Endothelial cell of umbilical vein (primary cell): ENCODE data around the gene RRAGB. TPM values are rescaled to one million over a fixed set of nuclear protein-coding genes. Genes with fewer than 3 reads are reported as not detected.

Source experiments
- BruUV-seq: library from RNA; stranded (reverse); fragments of 400-500 nt; replicated peaks from 2 replicates; lab custom pipeline; 2021; lab: Mats Ljungman, UMichigan
- CTCF ChIA-PET: fragments of 300-600, 350-600 bp; sonication (Branson Sonifier 250); formaldehyde crosslinking; loops from one replicate; lab custom pipeline; 2021; ENCODE audit warnings: antibody characterized with exemption, inconsistent platforms; lab: Charles Lee
- POLR2A ChIA-PET: fragments of 300-600, 350-600 bp; sonication (Branson Sonifier 250); formaldehyde crosslinking; loops from one replicate; lab custom pipeline; 2021; ENCODE audit warnings: antibody characterized with exemption, inconsistent platforms; lab: Charles Lee
- DNase-seq: peaks from one replicate; pipeline ENCODE4 v3.0.0-alpha.2; 2011; ENCODE audit warnings: low read depth, low spot score
- FAIRE-seq: peaks from 2 replicates; lab custom pipeline; 2011; peaks lifted over from hg19 to GRCh38; lab: Jason Lieb, UNC
- H2AFZ ChIP-seq: 2 replicates; pipeline ENCODE4 v1.6.0; 2012; ENCODE audit warnings: low read depth, low read length, control low read depth, inconsistent platforms
- H3K27ac ChIP-seq: 2 replicates; pipeline ENCODE4 v1.5.1; 2011; ENCODE audit warnings: low read depth, mild to moderate bottlenecking, control low read depth, low read length, moderate library complexity; ENCODE audit not compliant: insufficient read depth
- H3K27me3 ChIP-seq, 2 experiments: 2 replicates each; pipeline versions ENCODE4 v1.6.0 to v1.6.1; 2011; ENCODE audit warnings: low read length in 2 of 2, mixed read lengths in 1 of 2; ENCODE audit not compliant: control insufficient read depth in 2 of 2, insufficient read depth in 2 of 2
- H3K36me3 ChIP-seq, 2 experiments: 2 replicates in 1 of 2; 3 replicates in 1 of 2; pipeline ENCODE4 v1.5.1; 2011; ENCODE audit warnings: low read length in 2 of 2, mild to moderate bottlenecking in 1 of 2, moderate library complexity in 1 of 2; ENCODE audit not compliant: control insufficient read depth in 2 of 2, insufficient read depth in 2 of 2; ENCODE audit errors: extremely low read depth in 1 of 2
- H3K4me1 ChIP-seq: 3 replicates; pipeline ENCODE4 v1.5.1; 2011; ENCODE audit warnings: mild to moderate bottlenecking, low read length; ENCODE audit not compliant: control insufficient read depth, insufficient read depth; ENCODE audit errors: extremely low read depth
- H3K4me2 ChIP-seq: 2 replicates; pipeline ENCODE4 v1.6.1; 2011; ENCODE audit warnings: low read length, control low read depth, mixed read lengths; ENCODE audit not compliant: insufficient read depth
- H3K4me3 ChIP-seq, 3 experiments: fragments of 200-600 bp in 1 of 3; sonication (generic), shearing (Covaris generic) in 1 of 3; replicated peaks in 1 of 3; 2 replicates each; pipeline ENCODE4 v1.5.1; 2011 to 2016; ENCODE audit warnings: control low read depth in 3 of 3, low read length in 3 of 3, mild to moderate bottlenecking in 2 of 3, inconsistent platforms in 1 of 3, low read depth in 1 of 3, moderate library complexity in 1 of 3; ENCODE audit not compliant: insufficient read depth in 1 of 3
- H3K79me2 ChIP-seq: 2 replicates; pipeline ENCODE4 v1.6.0; 2012; ENCODE audit warnings: low read length, inconsistent platforms; ENCODE audit not compliant: control insufficient read depth, insufficient read depth
- H3K9ac ChIP-seq: replicated peaks from 2 replicates; pipeline ENCODE3; 2011; ENCODE audit warnings: low read length, control low read depth; ENCODE audit not compliant: insufficient read depth; ENCODE audit errors: extremely low read depth
- H3K9me1 ChIP-seq: replicated peaks from 3 replicates; pipeline ENCODE4 v1.6.0; 2011; ENCODE audit warnings: mild to moderate bottlenecking, low read length; ENCODE audit not compliant: control insufficient read depth, insufficient read depth; ENCODE audit errors: extremely low read depth
- H3K9me3 ChIP-seq: replicated peaks from 2 replicates; pipeline ENCODE4 v1.5.1; 2012; ENCODE audit warnings: low read length, inconsistent platforms; ENCODE audit not compliant: control insufficient read depth, insufficient read depth
- H4K20me1 ChIP-seq: replicated peaks from 2 replicates; pipeline ENCODE3; 2011; ENCODE audit warnings: mild to moderate bottlenecking, low read length; ENCODE audit not compliant: control insufficient read depth, insufficient read depth; ENCODE audit errors: extremely low read depth
- EZH2 ChIP-seq: IDR thresholded peaks from 2 replicates; pipeline ENCODE4 v1.6.1; 2012; ENCODE audit warnings: borderline replicate concordance, low read depth, mild to moderate bottlenecking, moderate library complexity, low read length, inconsistent platforms; ENCODE audit not compliant: severe bottlenecking
- FOS ChIP-seq: IDR thresholded peaks from 2 replicates; pipeline ENCODE4 v1.6.1; 2011; ENCODE audit warnings: mild to moderate bottlenecking, low read length, moderate library complexity, borderline replicate concordance; ENCODE audit not compliant: insufficient read depth
- GATA2 ChIP-seq: IDR thresholded peaks from 2 replicates; pipeline ENCODE4 v1.7.0; 2011; ENCODE audit warnings: low read depth, mild to moderate bottlenecking, moderate library complexity, mixed read lengths, low read length; ENCODE audit not compliant: insufficient read length, insufficient read depth
- JUN ChIP-seq: IDR thresholded peaks from 2 replicates; pipeline ENCODE4 v1.6.1; 2011; ENCODE audit warnings: borderline replicate concordance, low read depth; ENCODE audit not compliant: insufficient read length, insufficient read depth
- MYC ChIP-seq: IDR thresholded peaks from one replicate; pipeline ENCODE4 v1.6.1; 2011; ENCODE audit warnings: mild to moderate bottlenecking, low read depth, low read length
- POLR2A ChIP-seq: IDR thresholded peaks from 2 replicates; pipeline ENCODE4 v1.6.1; 2012; ENCODE audit warnings: low read depth, mild to moderate bottlenecking, control low read depth, low read length
- POLR2AphosphoS5 ChIP-seq: IDR thresholded peaks from 2 replicates; pipeline ENCODE4 v1.6.1; 2012; ENCODE audit warnings: low read depth, mild to moderate bottlenecking, control low read depth, low read length, moderate library complexity; ENCODE audit not compliant: insufficient read depth
- dilution Hi-C: fragments of 300-500 bp; cut with MboI; formaldehyde crosslinking; loops from one replicate; pipeline ENCODE4 v1.15.0; 2019; ENCODE audit warnings: low sequenced_read_pairs; ENCODE audit not compliant: extremely low pct_ligation_motif_present
- intact Hi-C: fragments of 100-400 bp; cut with micrococcal nuclease; formaldehyde crosslinking; loops from one replicate; pipeline ENCODE4 v1.10.0; 2022
- polyA plus RNA-seq, 4 experiments: library from polyadenylated mRNA; depleted of rRNA in 3 of 4; stranded (reverse) in 3 of 4; unstranded in 1 of 4; fragments of >200 nt; gene quantifications; 2 replicates each; pipeline versions ENCODE4 v1.2.1 to v1.2.3, GENCODE V29; 2011 to 2012; ENCODE audit warnings: missing spikeins in 1 of 4
- total RNA-seq: library from RNA; stranded (reverse); gene quantifications from 2 replicates; pipeline ENCODE4 v1.2.3, GENCODE V29; 2021
- TF ChIP-seq, protein P1 (sequence below), 2 donors: IDR thresholded peaks; 1 replicate in 1 of 2; 2 replicates in 1 of 2; pipeline ENCODE4 v1.5.1; 2011; ENCODE audit warnings: low read length in 2 of 2, mild to moderate bottlenecking in 2 of 2, moderate library complexity in 2 of 2, control low read depth in 1 of 2, inconsistent platforms in 1 of 2, low read depth in 1 of 2; ENCODE audit not compliant: insufficient read depth in 1 of 2; ENCODE audit errors: extremely low read depth in 1 of 2
- TF ChIP-seq, protein P2 (sequence below): IDR thresholded peaks from 2 replicates; pipeline ENCODE4 v1.6.1; 2011; ENCODE audit not compliant: insufficient read depth, insufficient read length

RRAGB gene
- total and polyA plus RNA-seq, 2 donors (not counting 3 experiments of a cell fraction or from before 2014, with no cell fraction given): 14.3 to 18.0 TPM

DNA sequence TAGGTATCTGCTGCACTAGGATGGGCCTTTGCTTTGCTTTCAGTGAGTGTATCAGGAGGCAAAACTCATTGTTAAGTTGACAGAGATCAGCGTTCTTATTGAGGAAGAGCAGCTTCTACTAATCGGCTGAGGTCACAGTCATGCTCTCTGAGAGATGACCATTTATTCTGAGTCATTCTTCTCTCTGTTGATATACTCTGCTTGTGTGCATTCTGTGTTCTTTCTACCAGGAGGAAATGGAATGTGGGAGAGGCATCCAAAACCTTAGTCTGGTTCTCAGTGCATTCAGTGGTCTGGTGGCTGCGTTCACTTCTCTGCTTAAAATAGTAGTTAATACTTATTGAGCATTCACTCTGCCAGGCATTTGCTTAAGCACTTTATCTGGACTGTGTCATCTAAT, 66.2 kb downstream of the RRAGB start:
- Histone ChIP-seq H3K36me3 (no peaks in the 10 kb centered on the region), H3K9me3 (no peaks in the 10 kb centered on the region), H3K4me1 (no peaks in the 10 kb centered on the region), H3K9ac (no peak overlapping the region), H3K9me1 (no peaks in the 10 kb centered on the region), H3K79me2 (no peaks in the 10 kb centered on the region), H4K20me1 (no peaks in the 10 kb centered on the region), H2AFZ (no peak overlapping the region), H3K4me3 (no peak overlapping the region), H3K27ac (no peak overlapping the region), H3K27me3 (no peaks in the 10 kb centered on the region), H3K4me2 (no peak overlapping the region)
- TF ChIP-seq JUN (no peak), POLR2AphosphoS5 (no peak), GATA2 (no peak), FOS (no peak), MYC (no peak), EZH2 (no peak), POLR2A (no peak)
- TF ChIP-seq, protein P1, sequence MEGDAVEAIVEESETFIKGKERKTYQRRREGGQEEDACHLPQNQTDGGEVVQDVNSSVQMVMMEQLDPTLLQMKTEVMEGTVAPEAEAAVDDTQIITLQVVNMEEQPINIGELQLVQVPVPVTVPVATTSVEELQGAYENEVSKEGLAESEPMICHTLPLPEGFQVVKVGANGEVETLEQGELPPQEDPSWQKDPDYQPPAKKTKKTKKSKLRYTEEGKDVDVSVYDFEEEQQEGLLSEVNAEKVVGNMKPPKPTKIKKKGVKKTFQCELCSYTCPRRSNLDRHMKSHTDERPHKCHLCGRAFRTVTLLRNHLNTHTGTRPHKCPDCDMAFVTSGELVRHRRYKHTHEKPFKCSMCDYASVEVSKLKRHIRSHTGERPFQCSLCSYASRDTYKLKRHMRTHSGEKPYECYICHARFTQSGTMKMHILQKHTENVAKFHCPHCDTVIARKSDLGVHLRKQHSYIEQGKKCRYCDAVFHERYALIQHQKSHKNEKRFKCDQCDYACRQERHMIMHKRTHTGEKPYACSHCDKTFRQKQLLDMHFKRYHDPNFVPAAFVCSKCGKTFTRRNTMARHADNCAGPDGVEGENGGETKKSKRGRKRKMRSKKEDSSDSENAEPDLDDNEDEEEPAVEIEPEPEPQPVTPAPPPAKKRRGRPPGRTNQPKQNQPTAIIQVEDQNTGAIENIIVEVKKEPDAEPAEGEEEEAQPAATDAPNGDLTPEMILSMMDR (IDR thresholded peaks at IDR 0.05; ENCODE audit: extremely low read depth in 1 of 2, insufficient read depth in 1 of 2, low read depth in 1 of 2, low read length in 2 of 2): no peak
- TF ChIP-seq, protein P2, sequence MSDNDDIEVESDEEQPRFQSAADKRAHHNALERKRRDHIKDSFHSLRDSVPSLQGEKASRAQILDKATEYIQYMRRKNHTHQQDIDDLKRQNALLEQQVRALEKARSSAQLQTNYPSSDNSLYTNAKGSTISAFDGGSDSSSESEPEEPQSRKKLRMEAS: no peak
- dilution Hi-C loops (no loop called here), intact Hi-C loops (no loop called here)
- FAIRE-seq (no peak), DNase-seq (no peak)
- ChIA-PET CTCF (no interaction called here), POLR2A (no interaction called here)
- no TSS peak for BruUV-seq
